ENCODE results near the gene SKIDA1. TPM values are rescaled to one million over a fixed set of nuclear protein-coding genes. Genes with fewer than 3 reads are reported as not detected.

Gene SKIDA1
- total and polyA plus RNA-seq, 7 donors = 0.10 to 4.2 (median 2.9) TPM; not detected in 2

GRCh38 chr10:21514818-21515351, 10.6 kb downstream of the SKIDA1 start:
- Histone ChIP-seq H3K27ac (peak overlapping the region; percentile 34 to 99 (median 92)), H3K4me3 (peak overlapping the region in 3 of 4 donors; percentile 63 to 68 (median 64)), H3K27me3 (peaks cover 0 to 3% (median 0%) of the 10 kb centered on the region in 3 donors), H3K9me3 (no peaks in the 10 kb centered on the region), H3K36me3 (no peaks in the 10 kb centered on the region), H3K4me1 (peaks cover 0 to 71% (median 31%) of the 10 kb centered on the region in 4 donors)
- 78 to 80% methylated on average over 10 of the region's 10 CpGs for WGBS, 2 donors
- intact Hi-C loops (cut with DNase I) = loop anchor here (2.0 to 10.0 kb wide), 3 partner anchors 18 to 1582 kb away; partner anchors contain the start of genes MSRB2 and PIP4K2A
- no peak for DNase-seq
- TF ChIP-seq POLR2AphosphoS5 (IDR thresholded peaks at IDR 0.05) (no peak), EP300 (IDR thresholded peaks at IDR 0.05) (no peak), CTCF (IDR thresholded peaks at IDR 0.05) (no peak), POLR2A (IDR thresholded peaks at IDR 0.05) (no peak)

GRCh38 chr10:21514129-21514817, 11.2 kb downstream of the SKIDA1 start:
- intact Hi-C loops (cut with DNase I) = loop anchor here (2.0 to 10.0 kb wide), 2 partner anchors 17 to 1201 kb away; partner anchors contain the start of gene PIP4K2A
- peaks cover 0 to 64% (median 29%) of the 10 kb centered on the region in 4 donors for H3K4me1 ChIP-seq
- 83 to 86% methylated on average over 6 of the region's 6 CpGs for WGBS, 2 donors
- H3K36me3 ChIP-seq = no peaks in the 10 kb centered on the region
- no peak for DNase-seq
- peak overlapping the region; percentile 34 to 99 (median 92) for H3K27ac ChIP-seq
- TF ChIP-seq EP300 (IDR thresholded peaks at IDR 0.05) (no peak), CTCF (IDR thresholded peaks at IDR 0.05) (no peak), POLR2AphosphoS5 (IDR thresholded peaks at IDR 0.05) (no peak), POLR2A (IDR thresholded peaks at IDR 0.05) (no peak)
- peak overlapping the region in 3 of 4 donors; percentile 63 to 68 (median 64) for H3K4me3 ChIP-seq
- peaks cover 0 to 3% (median 0%) of the 10 kb centered on the region in 3 donors for H3K27me3 ChIP-seq
- no peaks in the 10 kb centered on the region for H3K9me3 ChIP-seq

- 82 to 87% methylated on average over 1 of the region's 1 CpG for WGBS, 2 donors
- intact Hi-C loops (cut with DNase I) = loop anchor here (10.0 kb wide), 1 partner anchor 1201 kb away; the partner anchor contains the start of gene PIP4K2A
- Histone ChIP-seq H3K27ac (no peak overlapping the region), H3K4me1 (peaks cover 0 to 59% (median 25%) of the 10 kb centered on the region in 4 donors), H3K27me3 (no peaks in the 10 kb centered on the region), H3K4me3 (no peak overlapping the region), H3K9me3 (no peaks in the 10 kb centered on the region), H3K36me3 (no peaks in the 10 kb centered on the region)
- DNase-seq = no peak
- TF ChIP-seq EP300 (IDR thresholded peaks at IDR 0.05) = no peak
- TF ChIP-seq POLR2A (IDR thresholded peaks at IDR 0.05) = no peak
- TF ChIP-seq CTCF (IDR thresholded peaks at IDR 0.05) = no peak
- TF ChIP-seq POLR2AphosphoS5 (IDR thresholded peaks at IDR 0.05) = no peak
These were observed 12.1 kb downstream of the SKIDA1 start for GRCh38 chr10:21513405-21513788.

GRCh38 chr10:21512573-21513404, 12.7 kb downstream of the SKIDA1 start:
- TF ChIP-seq EP300 (IDR thresholded peaks at IDR 0.05) (no peak), POLR2A (IDR thresholded peaks at IDR 0.05) (no peak), POLR2AphosphoS5 (IDR thresholded peaks at IDR 0.05) (no peak), CTCF (IDR thresholded peaks at IDR 0.05) (no peak)
- Histone ChIP-seq H3K9me3 (no peaks in the 10 kb centered on the region), H3K27ac (no peak overlapping the region), H3K4me3 (no peak overlapping the region), H3K27me3 (no peaks in the 10 kb centered on the region), H3K4me1 (peaks cover 0 to 53% (median 22%) of the 10 kb centered on the region in 4 donors), H3K36me3 (no peaks in the 10 kb centered on the region)
- no peak for DNase-seq
- intact Hi-C loops (cut with DNase I) = loop anchor here (10.0 kb wide), 1 partner anchor 1202 kb away; the partner anchor contains the start of gene PIP4K2A
- WGBS, 2 donors = 74 to 86% methylated on average over 2 of the region's 2 CpGs
